HEK293 (cell line): ENCODE results near the gene DAAM2.

Experiments
- BCL11A ChIP-seq: fragments of 450-650 bp; formaldehyde crosslinking; IDR thresholded peaks from 2 replicates; pipeline ENCODE4 v1.5.1; 2016; ENCODE audit warnings: low read depth, missing biosample characterization, missing genetic modification characterization
- CTCF ChIP-seq: fragments of 450-650 bp; formaldehyde crosslinking; IDR thresholded peaks from 2 replicates; pipeline ENCODE4 v1.5.1; 2016; ENCODE audit warnings: missing biosample characterization, missing genetic modification characterization
- HIC1 ChIP-seq: fragments of 450-650 bp; formaldehyde crosslinking; IDR thresholded peaks from 2 replicates; pipeline ENCODE4 v1.5.1; 2016; ENCODE audit warnings: missing biosample characterization, missing genetic modification characterization
- PATZ1 ChIP-seq: fragments of 450-650 bp; formaldehyde crosslinking; IDR thresholded peaks from 2 replicates; pipeline ENCODE4 v1.5.1; 2016; ENCODE audit warnings: missing biosample characterization, missing genetic modification characterization
- PRDM4 ChIP-seq: fragments of 450-650 bp; formaldehyde crosslinking; IDR thresholded peaks from 2 replicates; pipeline ENCODE4 v1.5.1; 2017; ENCODE audit warnings: missing biosample characterization, missing genetic modification characterization
- SCRT2 ChIP-seq: fragments of 450-650 bp; formaldehyde crosslinking; IDR thresholded peaks from 2 replicates; pipeline ENCODE4 v1.5.1; 2016; ENCODE audit warnings: missing biosample characterization, missing genetic modification characterization
- ZNF140 ChIP-seq: fragments of 450-650 bp; formaldehyde crosslinking; IDR thresholded peaks from 2 replicates; pipeline ENCODE4 v1.5.1; 2016; ENCODE audit warnings: missing biosample characterization, missing genetic modification characterization
- ZNF16 ChIP-seq: fragments of 450-650 bp; formaldehyde crosslinking; IDR thresholded peaks from 2 replicates; pipeline ENCODE4 v1.5.1; 2016; ENCODE audit warnings: low read depth, missing biosample characterization, missing genetic modification characterization
- ZNF211 ChIP-seq: fragments of 450-650 bp; formaldehyde crosslinking; IDR thresholded peaks from 2 replicates; pipeline ENCODE4 v1.5.1; 2016; ENCODE audit warnings: low read depth, missing biosample characterization, missing genetic modification characterization
- ZNF214 ChIP-seq: fragments of 450-650 bp; formaldehyde crosslinking; IDR thresholded peaks from 2 replicates; pipeline ENCODE4 v1.5.1; 2017; ENCODE audit warnings: missing biosample characterization, mild to moderate bottlenecking, missing genetic modification characterization, borderline replicate concordance
- ZNF335 ChIP-seq: fragments of 450-650 bp; formaldehyde crosslinking; conservative IDR thresholded peaks from 2 replicates; pipeline ENCODE4 v1.5.1; 2016; ENCODE audit warnings: missing biosample characterization, missing genetic modification characterization
- ZNF362 ChIP-seq: fragments of 450-650 bp; formaldehyde crosslinking; IDR thresholded peaks from 2 replicates; pipeline ENCODE4 v1.5.1; 2016; ENCODE audit warnings: missing biosample characterization, missing genetic modification characterization
- ZNF391 ChIP-seq: fragments of 450-650 bp; formaldehyde crosslinking; IDR thresholded peaks from 2 replicates; pipeline ENCODE4 v1.5.1; 2016; ENCODE audit warnings: low read depth, missing biosample characterization, missing genetic modification characterization, borderline replicate concordance
- ZNF398 ChIP-seq: fragments of 450-650 bp; formaldehyde crosslinking; IDR thresholded peaks from 2 replicates; pipeline ENCODE4 v1.5.1; 2017; ENCODE audit warnings: missing biosample characterization, missing genetic modification characterization
- ZNF423 ChIP-seq: fragments of 450-650 bp; formaldehyde crosslinking; IDR thresholded peaks from 2 replicates; pipeline ENCODE4 v1.5.1; 2016; ENCODE audit warnings: missing biosample characterization, missing genetic modification characterization
- ZNF529 ChIP-seq: fragments of 450-650 bp; formaldehyde crosslinking; IDR thresholded peaks from 2 replicates; pipeline ENCODE4 v1.5.1; 2017; ENCODE audit warnings: missing genetic modification characterization, missing biosample characterization; ENCODE audit not compliant: insufficient replicate concordance
- ZNF555 ChIP-seq: fragments of 450-650 bp; formaldehyde crosslinking; conservative IDR thresholded peaks from 2 replicates; pipeline ENCODE4 v1.5.1; 2017; ENCODE audit warnings: missing biosample characterization, mild to moderate bottlenecking, missing genetic modification characterization, inconsistent platforms
- ZNF560 ChIP-seq: fragments of 450-650 bp; formaldehyde crosslinking; IDR thresholded peaks from 2 replicates; pipeline ENCODE4 v1.5.1; 2017; ENCODE audit warnings: missing biosample characterization, missing genetic modification characterization, borderline replicate concordance
- ZNF654 ChIP-seq: fragments of 450-650 bp; formaldehyde crosslinking; IDR thresholded peaks from 2 replicates; pipeline ENCODE4 v1.5.1; 2016; ENCODE audit warnings: low read depth, missing biosample characterization, missing genetic modification characterization
- ZNF707 ChIP-seq: fragments of 450-650 bp; formaldehyde crosslinking; IDR thresholded peaks from 2 replicates; pipeline ENCODE4 v1.5.1; 2016; ENCODE audit warnings: missing biosample characterization, missing genetic modification characterization
- ZNF768 ChIP-seq: fragments of 450-650 bp; formaldehyde crosslinking; IDR thresholded peaks from 2 replicates; pipeline ENCODE4 v1.5.1; 2018; ENCODE audit warnings: missing biosample characterization, mild to moderate bottlenecking, missing genetic modification characterization
- ZNF785 ChIP-seq: fragments of 450-650 bp; formaldehyde crosslinking; IDR thresholded peaks from 2 replicates; pipeline ENCODE4 v1.5.1; 2016; ENCODE audit warnings: missing biosample characterization, missing genetic modification characterization

DAAM2 gene

GRCh38 chr6:39934131-39934757 is 142.1 kb downstream of the DAAM2 start, which contains the start of gene MOCS1 (continued):
- TF ChIP-seq ZNF707 (tag by site-specific recombination) (no peak), PRDM4 (no peak), ZNF654 (tag by site-specific recombination) (no peak), ZNF785 (no peak), PATZ1 (tag by site-specific recombination) (peak; percentile 85), BCL11A (tag by site-specific recombination) (peak; percentile 70; the same call in 1 of the 2 replicates), HIC1 (tag by site-specific recombination) (peak; percentile 78), ZNF362 (tag by site-specific recombination) (no peak), ZNF211 (no peak), SCRT2 (tag by site-specific recombination) (no peak), ZNF555 (no peak), ZNF768 (tag by site-specific recombination) (no peak), ZNF16 (tag by site-specific recombination) (no peak), ZNF560 (tag by site-specific recombination) (no peak), ZNF398 (tag by site-specific recombination) (peak; percentile 71), ZNF140 (tag by site-specific recombination) (no peak), ZNF335 (tag by site-specific recombination) (peak; percentile 96), ZNF214 (tag by site-specific recombination) (no peak), ZNF423 (tag by site-specific recombination) (0 out of 2 replicates have a peak, but pooled peaks have one; percentile 19), CTCF (no peak), ZNF391 (tag by site-specific recombination) (no peak; the same call in 1 of the 2 replicates), ZNF529 (tag by site-specific recombination) (no peak)
